ENCODE measurements around the gene COPS3. TPM values are rescaled to one million over a fixed set of nuclear protein-coding genes. Genes with fewer than 3 reads are reported as not detected.
A peak's percentile ranks its signal among the peaks of the same experiment; 100 is the strongest.

COPS3 gene
- 10 to 100 TPM; 67.7 to 91.5 (median 76.3) TPM for polyA plus RNA-seq (ENCODE audit: insufficient read length in 4 of 4)

GRCh38 chr17:17280613-17281549 is at the start of gene COPS3:
TSS of gene COPS3 (minus strand) at chr17:17281246. CDS start at chr17:17281186, 60 bp downstream.
- peak; percentile 90 to 96 (median 93) for DNase-seq (ENCODE audit: low read depth in 4 of 4, low spot score in 3 of 4)

GRCh38 chr17:17328251-17328650 is 47.2 kb upstream of the COPS3 start:
- no peak for DNase-seq (ENCODE audit: low read depth in 4 of 4, low spot score in 3 of 4)

- no peak for DNase-seq (ENCODE audit: low read depth in 4 of 4, low spot score in 3 of 4)
Observed at GRCh38 chr17:17326275-17326875, 45.3 kb upstream of the COPS3 start.

GRCh38 chr17:17325816-17326215 is 44.8 kb upstream of the COPS3 start:
- DNase-seq (ENCODE audit: low read depth in 4 of 4, low spot score in 3 of 4) = no peak

GRCh38 chr17:17325228-17325627 is 44.2 kb upstream of the COPS3 start:
- no peak for DNase-seq (ENCODE audit: low read depth in 4 of 4, low spot score in 3 of 4)

- DNase-seq (ENCODE audit: low read depth in 4 of 4, low spot score in 3 of 4) = no peak
Observed at GRCh38 chr17:17324616-17325015, 43.6 kb upstream of the COPS3 start.

GRCh38 chr17:17322516-17323510 is 41.8 kb upstream of the COPS3 start:
- no peak for DNase-seq (ENCODE audit: low read depth in 4 of 4, low spot score in 3 of 4)

GRCh38 chr17:17321356-17322025 is 40.4 kb upstream of the COPS3 start:
- no peak for DNase-seq (ENCODE audit: low read depth in 4 of 4, low spot score in 3 of 4)

- no peak for DNase-seq (ENCODE audit: low read depth in 4 of 4, low spot score in 3 of 4)
Observed at GRCh38 chr17:17320911-17321220, 39.8 kb upstream of the COPS3 start.

GRCh38 chr17:17320188-17320910 is 39.3 kb upstream of the COPS3 start:
- no peak for DNase-seq (ENCODE audit: low read depth in 4 of 4, low spot score in 3 of 4)

GRCh38 chr17:17315142-17315821 is 34.2 kb upstream of the COPS3 start:
- no peak for DNase-seq (ENCODE audit: low read depth in 4 of 4, low spot score in 3 of 4)

GRCh38 chr17:17314501-17315071 is 33.5 kb upstream of the COPS3 start:
- no peak for DNase-seq (ENCODE audit: low read depth in 4 of 4, low spot score in 3 of 4)

GRCh38 chr17:17313350-17313991 is 32.4 kb upstream of the COPS3 start:
- no peak for DNase-seq (ENCODE audit: low read depth in 4 of 4, low spot score in 3 of 4)

- no peak for DNase-seq (ENCODE audit: low read depth in 4 of 4, low spot score in 3 of 4)
Observed at GRCh38 chr17:17309356-17309755, 28.3 kb upstream of the COPS3 start.

- DNase-seq (ENCODE audit: low read depth in 4 of 4, low spot score in 3 of 4) = no peak
Observed at GRCh38 chr17:17305281-17305801, 24.3 kb upstream of the COPS3 start.

- DNase-seq (ENCODE audit: low read depth in 4 of 4, low spot score in 3 of 4) = no peak
Observed at GRCh38 chr17:17304521-17304985, 23.5 kb upstream of the COPS3 start.

GRCh38 chr17:17303847-17304490 is 22.9 kb upstream of the COPS3 start:
- no peak for DNase-seq (ENCODE audit: low read depth in 4 of 4, low spot score in 3 of 4)

Data from left renal pelvis (tissue), 4 donors.